Measurements from ENCODE around the gene ADISSP. TPM values are rescaled to one million over a fixed set of nuclear protein-coding genes. Genes with fewer than 3 reads are reported as not detected.

ADISSP gene
- total RNA-seq, 1 experiment from 2014 or later: 27.3 TPM

DNA sequence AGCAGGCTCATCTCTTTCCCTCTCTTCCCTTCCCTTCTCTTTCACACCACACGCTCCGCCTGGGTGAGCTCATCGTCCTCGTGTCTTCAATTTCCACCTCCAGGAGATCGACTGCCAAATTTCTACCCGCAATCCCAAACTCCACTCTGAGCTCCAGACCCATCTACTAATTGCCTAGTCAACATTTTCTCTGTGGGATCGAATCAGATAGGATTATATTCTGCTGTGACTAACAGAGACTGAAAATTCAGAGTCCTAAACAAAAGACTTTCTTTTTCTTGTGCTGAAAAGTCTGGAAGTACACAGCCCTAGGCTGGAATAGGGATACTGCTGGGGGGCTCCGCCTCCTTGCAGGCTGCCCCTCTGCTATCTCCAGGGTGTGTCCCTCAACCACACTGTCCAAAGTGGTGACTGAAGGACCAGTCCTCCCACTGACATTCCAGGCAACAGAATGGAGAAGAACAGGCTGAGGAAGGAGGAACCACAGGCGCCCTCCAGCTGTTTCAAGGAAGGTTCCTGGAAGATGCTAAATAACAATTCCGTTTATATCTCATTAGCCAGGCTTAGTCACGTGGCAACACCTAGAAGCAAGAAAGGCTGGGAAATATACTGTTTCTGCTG is 40.0 kb downstream of the ADISSP start:
- Mint-ChIP-seq H3K9me3 (ENCODE audit: low read depth, unreplicated experiment) (no peaks in the 10 kb centered on the region), H3K36me3 (ENCODE audit: insufficient read depth, unreplicated experiment) (no peaks in the 10 kb centered on the region), H3K4me1 (ENCODE audit: low read depth, unreplicated experiment) (no peaks in the 10 kb centered on the region), H3K4me3 (ENCODE audit: low read depth, unreplicated experiment) (no peak overlapping the region), H3K27ac (ENCODE audit: unreplicated experiment) (no peak overlapping the region), H3K27me3 (ENCODE audit: unreplicated experiment) (peaks cover 64% of the 10 kb centered on the region)
- BruUV-seq (replicated peaks): no TSS peak
- no peak for DNase-seq
- intact Hi-C loops (cut with micrococcal nuclease; ENCODE audit: unreplicated experiment): no loop called here
- TF ChIP-seq, protein P1, sequence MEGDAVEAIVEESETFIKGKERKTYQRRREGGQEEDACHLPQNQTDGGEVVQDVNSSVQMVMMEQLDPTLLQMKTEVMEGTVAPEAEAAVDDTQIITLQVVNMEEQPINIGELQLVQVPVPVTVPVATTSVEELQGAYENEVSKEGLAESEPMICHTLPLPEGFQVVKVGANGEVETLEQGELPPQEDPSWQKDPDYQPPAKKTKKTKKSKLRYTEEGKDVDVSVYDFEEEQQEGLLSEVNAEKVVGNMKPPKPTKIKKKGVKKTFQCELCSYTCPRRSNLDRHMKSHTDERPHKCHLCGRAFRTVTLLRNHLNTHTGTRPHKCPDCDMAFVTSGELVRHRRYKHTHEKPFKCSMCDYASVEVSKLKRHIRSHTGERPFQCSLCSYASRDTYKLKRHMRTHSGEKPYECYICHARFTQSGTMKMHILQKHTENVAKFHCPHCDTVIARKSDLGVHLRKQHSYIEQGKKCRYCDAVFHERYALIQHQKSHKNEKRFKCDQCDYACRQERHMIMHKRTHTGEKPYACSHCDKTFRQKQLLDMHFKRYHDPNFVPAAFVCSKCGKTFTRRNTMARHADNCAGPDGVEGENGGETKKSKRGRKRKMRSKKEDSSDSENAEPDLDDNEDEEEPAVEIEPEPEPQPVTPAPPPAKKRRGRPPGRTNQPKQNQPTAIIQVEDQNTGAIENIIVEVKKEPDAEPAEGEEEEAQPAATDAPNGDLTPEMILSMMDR (IDR thresholded peaks at IDR 0.05; ENCODE audit: unreplicated experiment): no peak
- CTCF ChIA-PET: interaction anchor here (0.6 kb wide), 1 partner anchor 16 kb away, joined by 3 read pairs; no protein-coding TSS in a partner anchor

DNA sequence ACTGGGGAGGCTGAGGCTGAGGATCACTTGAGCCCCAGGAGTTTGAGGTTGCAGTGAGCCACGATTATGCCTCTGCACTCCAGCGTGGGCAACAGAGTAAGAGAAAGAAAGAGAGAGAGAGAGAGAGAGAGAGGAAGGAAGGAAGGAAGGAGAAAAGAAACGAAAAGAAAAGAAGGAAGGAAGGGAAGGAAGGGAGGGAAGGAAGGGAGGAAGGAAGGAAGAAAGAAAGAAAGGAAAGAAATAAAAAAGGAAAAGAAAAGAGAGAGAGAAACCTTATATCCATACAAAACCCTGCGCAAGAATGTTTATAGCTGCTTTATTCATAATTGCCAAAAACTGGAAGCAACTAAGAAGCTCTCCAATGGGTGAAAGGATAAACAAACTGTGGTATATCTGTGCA is 43.2 kb downstream of the ADISSP start:
- Mint-ChIP-seq H3K36me3 (ENCODE audit: insufficient read depth, unreplicated experiment) (no peaks in the 10 kb centered on the region), H3K9me3 (ENCODE audit: low read depth, unreplicated experiment) (no peaks in the 10 kb centered on the region), H3K4me3 (ENCODE audit: low read depth, unreplicated experiment) (no peak overlapping the region), H3K27ac (ENCODE audit: unreplicated experiment) (no peak overlapping the region), H3K27me3 (ENCODE audit: unreplicated experiment) (peaks cover 52% of the 10 kb centered on the region), H3K4me1 (ENCODE audit: low read depth, unreplicated experiment) (no peaks in the 10 kb centered on the region)
- no peak for DNase-seq
- no TSS peak for BruUV-seq (replicated peaks)
- CTCF ChIA-PET: interaction anchor here (0.8 kb wide), 1 partner anchor 13 kb away, joined by 3 read pairs; no protein-coding TSS in a partner anchor
- TF ChIP-seq, protein P1 (IDR thresholded peaks at IDR 0.05; ENCODE audit: unreplicated experiment): no peak
- intact Hi-C loops (cut with micrococcal nuclease; ENCODE audit: unreplicated experiment): no loop called here

DNA sequence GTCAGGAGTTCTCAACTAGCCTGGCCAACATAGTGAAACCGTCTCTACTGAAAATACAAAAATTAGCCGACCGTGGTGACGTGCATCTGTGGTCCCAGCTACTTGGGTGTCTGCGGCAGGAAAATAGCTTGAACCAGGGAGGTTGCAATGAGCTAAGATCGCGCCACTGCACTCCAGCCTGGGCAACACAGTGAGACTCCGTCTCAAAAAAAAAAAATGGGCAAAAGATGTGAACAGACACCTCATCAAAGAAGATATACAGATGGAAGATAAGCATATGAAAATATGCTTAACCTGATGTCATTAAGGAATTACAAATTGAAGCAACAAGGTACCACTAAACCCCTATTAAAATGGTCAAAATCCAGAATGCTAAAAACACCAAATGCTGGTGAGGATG is 44.3 kb downstream of the ADISSP start:
- DNase-seq: no peak
- H3K4me1 Mint-ChIP-seq (ENCODE audit: low read depth, unreplicated experiment): no peaks in the 10 kb centered on the region
- no peak overlapping the region for H3K27ac Mint-ChIP-seq (ENCODE audit: unreplicated experiment)
- TF ChIP-seq, protein P1 (IDR thresholded peaks at IDR 0.05; ENCODE audit: unreplicated experiment): no peak
- H3K27me3 Mint-ChIP-seq (ENCODE audit: unreplicated experiment): peaks cover 46% of the 10 kb centered on the region
- intact Hi-C loops (cut with micrococcal nuclease; ENCODE audit: unreplicated experiment): no loop called here
- H3K4me3 Mint-ChIP-seq (ENCODE audit: low read depth, unreplicated experiment): no peak overlapping the region
- CTCF ChIA-PET: no interaction called here
- H3K9me3 Mint-ChIP-seq (ENCODE audit: low read depth, unreplicated experiment): no peaks in the 10 kb centered on the region
- BruUV-seq (replicated peaks): no TSS peak
- H3K36me3 Mint-ChIP-seq (ENCODE audit: insufficient read depth, unreplicated experiment): no peaks in the 10 kb centered on the region

DNA sequence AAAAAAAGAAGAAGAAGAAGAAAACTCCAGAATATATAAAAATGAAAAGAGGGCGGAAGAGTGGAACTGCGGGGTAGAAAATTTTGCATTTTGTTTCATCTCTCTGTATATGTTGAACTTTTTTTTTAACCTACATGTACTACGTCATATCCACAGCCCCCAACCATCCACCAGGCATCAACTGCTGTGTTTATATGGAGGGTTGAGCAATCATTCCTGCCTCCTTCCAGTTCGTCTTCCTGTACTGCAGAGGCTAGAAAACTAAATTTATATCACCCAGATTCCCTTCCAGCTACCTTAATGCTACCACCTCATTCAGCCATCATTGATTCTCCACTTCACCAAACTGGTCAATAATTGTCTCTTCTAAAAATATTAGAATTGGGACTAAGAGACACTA is 45.6 kb downstream of the ADISSP start:
- intact Hi-C loops (cut with micrococcal nuclease; ENCODE audit: unreplicated experiment): no loop called here
- CTCF ChIA-PET: no interaction called here
- Mint-ChIP-seq H3K4me1 (ENCODE audit: low read depth, unreplicated experiment) (no peaks in the 10 kb centered on the region), H3K9me3 (ENCODE audit: low read depth, unreplicated experiment) (no peaks in the 10 kb centered on the region), H3K4me3 (ENCODE audit: low read depth, unreplicated experiment) (no peak overlapping the region), H3K27me3 (ENCODE audit: unreplicated experiment) (peaks cover 32% of the 10 kb centered on the region), H3K36me3 (ENCODE audit: insufficient read depth, unreplicated experiment) (no peaks in the 10 kb centered on the region), H3K27ac (ENCODE audit: unreplicated experiment) (no peak overlapping the region)
- TF ChIP-seq, protein P1 (IDR thresholded peaks at IDR 0.05; ENCODE audit: unreplicated experiment): no peak
- DNase-seq: no peak
- no TSS peak for BruUV-seq (replicated peaks)

Data from Calu3 (cell line).